BE2C (cell line): ENCODE results near the gene GPLD1.

ENCODE experiments used
- DNase-seq: peaks from one replicate; pipeline ENCODE4 v3.0.0-alpha.2; 2020
- H3K27me3 ChIP-seq: fragments of 250-450 bp; sonication (Bioruptor Pico); 2 replicates; pipeline ENCODE4 v1.5.1; 2020; ENCODE audit warnings: mild to moderate bottlenecking
- H3K36me3 ChIP-seq: fragments of 250-450 bp; sonication (Bioruptor Pico); 2 replicates; pipeline ENCODE4 v1.5.1; 2020; ENCODE audit warnings: mild to moderate bottlenecking
- H3K4me1 ChIP-seq: fragments of 250-450 bp; sonication (Bioruptor Pico); 2 replicates; pipeline ENCODE4 v1.5.1; 2020
- H3K4me3 ChIP-seq: 2 replicates; pipeline ENCODE4 v1.5.1; 2011; ENCODE audit warnings: low read depth, low read length
- H3K9me3 ChIP-seq: fragments of 250-450 bp; sonication (Bioruptor Pico); 2 replicates; pipeline ENCODE4 v1.5.1; 2020
- CTCF ChIP-seq: IDR thresholded peaks from 2 replicates; pipeline ENCODE4 v1.5.1; 2012; ENCODE audit warnings: mild to moderate bottlenecking, low read depth, low read length

GPLD1 gene

DNA sequence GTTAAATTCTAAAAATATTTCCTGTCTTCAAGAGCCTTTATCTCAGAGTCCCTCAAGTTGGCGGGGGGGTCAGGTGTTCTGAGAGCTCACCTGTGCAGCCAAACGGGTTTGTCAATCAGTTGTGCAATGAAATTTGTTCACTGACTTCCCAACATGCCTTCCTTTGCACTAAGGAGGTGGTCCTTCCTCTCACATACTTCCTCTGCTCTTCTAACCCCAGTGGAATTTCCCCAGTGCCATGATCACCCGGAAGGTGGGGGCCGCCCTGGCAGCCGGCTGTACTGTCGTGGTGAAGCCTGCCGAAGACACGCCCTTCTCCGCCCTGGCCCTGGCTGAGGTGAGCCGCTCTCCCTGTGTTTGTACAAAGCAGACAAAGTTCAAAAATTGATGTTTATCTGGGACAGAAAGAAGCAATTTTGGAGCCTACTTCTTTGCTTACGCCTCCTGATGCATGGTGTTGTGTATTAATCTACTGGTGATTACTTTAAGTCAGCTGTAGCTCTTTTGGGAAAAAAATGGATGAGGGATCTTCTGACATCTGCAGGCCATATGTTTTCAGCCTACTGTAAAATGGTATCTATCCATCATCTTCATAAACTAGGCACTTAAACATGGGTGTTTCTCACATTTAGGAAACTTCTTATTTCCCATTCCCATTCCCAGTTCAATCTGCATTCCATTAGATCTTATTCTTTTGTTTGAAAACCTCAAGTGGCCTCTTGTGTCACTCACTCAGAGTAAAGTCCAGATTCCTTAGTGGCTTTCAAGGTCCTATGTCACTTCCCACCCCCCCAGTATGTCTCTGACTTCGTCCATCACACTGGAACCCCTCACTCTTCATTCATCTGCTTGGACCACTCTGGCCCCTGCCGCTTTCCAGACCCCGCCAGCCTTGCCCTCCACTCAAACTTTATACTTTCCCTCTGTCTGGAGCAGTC, 15.5 kb upstream of the GPLD1 start:
- no peak for DNase-seq
- no peaks in the 10 kb centered on the region for H3K27me3 ChIP-seq
- H3K36me3 ChIP-seq: no peaks in the 10 kb centered on the region
- H3K4me1 ChIP-seq: no peaks in the 10 kb centered on the region
- no peak for TF ChIP-seq CTCF
- H3K9me3 ChIP-seq: no peaks in the 10 kb centered on the region
- no peak overlapping the region for H3K4me3 ChIP-seq

- DNase-seq: no peak
- no peak for TF ChIP-seq CTCF
- no peaks in the 10 kb centered on the region for H3K4me1 ChIP-seq
- H3K9me3 ChIP-seq: no peaks in the 10 kb centered on the region
- no peak overlapping the region for H3K4me3 ChIP-seq
- no peaks in the 10 kb centered on the region for H3K27me3 ChIP-seq
- H3K36me3 ChIP-seq: no peaks in the 10 kb centered on the region
Observed at GRCh38 chr6:24504287-24504648, 14.9 kb upstream of the GPLD1 start.

GRCh38 chr6:24501914-24502313, 12.5 kb upstream of the GPLD1 start:
- no peak for DNase-seq

DNA sequence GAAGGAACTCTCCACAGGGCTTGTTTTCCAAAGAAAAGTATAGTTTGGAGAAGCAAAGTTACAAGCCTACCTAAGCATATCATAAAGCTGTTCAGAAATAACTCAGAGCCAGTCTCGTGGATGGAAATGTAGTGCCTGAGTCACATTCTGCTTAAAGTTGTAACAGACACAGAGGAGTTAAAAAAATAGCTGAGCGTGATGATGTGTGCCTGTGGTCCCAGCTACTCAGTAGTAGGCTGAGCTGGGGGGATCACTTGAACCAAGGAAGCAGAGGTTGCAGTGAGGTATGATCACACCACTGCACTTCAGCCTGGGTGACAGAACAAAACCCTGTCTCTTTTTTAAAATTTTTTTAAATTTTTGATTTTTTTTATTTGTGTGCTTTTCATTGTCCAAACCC, 12.0 kb upstream of the GPLD1 start:
- Histone ChIP-seq H3K4me3 (no peak overlapping the region), H3K36me3 (no peaks in the 10 kb centered on the region), H3K9me3 (peaks cover 4% of the 10 kb centered on the region), H3K4me1 (no peaks in the 10 kb centered on the region), H3K27me3 (no peaks in the 10 kb centered on the region)
- DNase-seq: no peak
- no peak for TF ChIP-seq CTCF

More at GRCh38 chr6:24501914-24502313, 12.5 kb upstream of the GPLD1 start:
- H3K27me3 ChIP-seq: no peaks in the 10 kb centered on the region
- H3K4me1 ChIP-seq: no peaks in the 10 kb centered on the region
- H3K9me3 ChIP-seq: peaks cover 4% of the 10 kb centered on the region
- H3K36me3 ChIP-seq: no peaks in the 10 kb centered on the region
- no peak for TF ChIP-seq CTCF
- H3K4me3 ChIP-seq: no peak overlapping the region

DNA sequence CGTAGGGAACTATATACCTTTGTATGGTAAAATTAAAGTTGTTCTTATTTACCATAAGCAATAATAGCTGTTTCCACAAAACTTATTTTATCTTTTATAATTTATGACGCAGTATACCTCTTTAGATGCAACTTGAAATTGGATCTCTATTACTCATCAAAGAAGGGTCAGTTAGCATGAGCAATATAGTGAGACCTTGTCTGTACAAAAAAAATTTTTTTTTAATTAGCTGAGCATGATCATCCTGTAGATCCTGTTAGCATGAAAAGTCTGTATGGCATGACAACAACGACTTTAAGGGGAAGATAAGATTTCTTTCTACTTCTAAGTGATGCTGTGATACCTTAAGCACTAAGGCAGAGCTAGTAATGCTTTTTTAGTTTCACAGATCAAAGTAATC, 11.3 kb upstream of the GPLD1 start:
- H3K4me3 ChIP-seq: no peak overlapping the region
- no peaks in the 10 kb centered on the region for H3K36me3 ChIP-seq
- no peak for TF ChIP-seq CTCF
- no peaks in the 10 kb centered on the region for H3K4me1 ChIP-seq
- peaks cover 4% of the 10 kb centered on the region for H3K9me3 ChIP-seq
- no peaks in the 10 kb centered on the region for H3K27me3 ChIP-seq
- no peak for DNase-seq

- no peaks in the 10 kb centered on the region for H3K36me3 ChIP-seq
- peaks cover 4% of the 10 kb centered on the region for H3K9me3 ChIP-seq
- no peaks in the 10 kb centered on the region for H3K27me3 ChIP-seq
- TF ChIP-seq CTCF: no peak
- no peak overlapping the region for H3K4me3 ChIP-seq
- H3K4me1 ChIP-seq: no peaks in the 10 kb centered on the region
- DNase-seq: no peak
Observed at GRCh38 chr6:24497254-24497970, 8.0 kb upstream of the GPLD1 start.
